IMR-90 (cell line): ENCODE data around the gene SLAMF9. TPM values are rescaled to one million over a fixed set of nuclear protein-coding genes. Genes with fewer than 3 reads are reported as not detected.

Experiments
- ATAC-seq: fragments of 200-7000 bp; cut with Tn5 transposase; 2 replicates; pipeline ENCODE4 v1.9.1; 2020; ENCODE audit warnings: low read depth, mild to moderate bottlenecking, moderate library complexity
- BruUV-seq: library from RNA; stranded (reverse); fragments of 400-500 nt; replicated peaks from 2 replicates; lab custom pipeline; 2021; lab: Mats Ljungman, UMichigan
- CTCF ChIA-PET: fragments of 300-600 bp; formaldehyde crosslinking; extraction: SDS; loops from one replicate; lab custom pipeline; 2021; ENCODE audit warnings: antibody characterized with exemption; lab: Yijun Ruan, JAX
- POLR2A ChIA-PET: fragments of 300-600 bp; sonication (Branson Sonifier 250); formaldehyde crosslinking; loops from one replicate; lab custom pipeline; 2022; ENCODE audit warnings: antibody characterized with exemption; ENCODE audit not compliant: unreplicated experiment; lab: Charles Lee
- DNase-seq: peaks from one replicate; pipeline ENCODE4 v3.0.0; 2013
- H2AFZ ChIP-seq: replicated peaks from 2 replicates; pipeline ENCODE3; 2013; ENCODE audit warnings: low read length, mild to moderate bottlenecking; ENCODE audit not compliant: poor library complexity
- H2AK5ac ChIP-seq: 2 replicates; pipeline ENCODE4 v1.6.1; 2013; ENCODE audit warnings: low read depth, low read length, inconsistent platforms
- H2AK9ac ChIP-seq: replicated peaks from 2 replicates; pipeline ENCODE3; 2013; ENCODE audit warnings: mild to moderate bottlenecking, low read depth, low read length, moderate library complexity; ENCODE audit not compliant: poor library complexity
- H2BK120ac ChIP-seq: 2 replicates; pipeline ENCODE4 v1.6.1; 2013; ENCODE audit warnings: low read depth, low read length, inconsistent platforms
- H2BK15ac ChIP-seq: 3 replicates; pipeline ENCODE4 v1.6.1; 2013; ENCODE audit warnings: low read depth, low read length, inconsistent platforms
- H2BK20ac ChIP-seq: 2 replicates; pipeline ENCODE4 v1.6.1; 2013; ENCODE audit warnings: low read depth, mild to moderate bottlenecking, inconsistent platforms, low read length, moderate library complexity
- H2BK5ac ChIP-seq: 2 replicates; pipeline ENCODE4 v1.6.1; 2013; ENCODE audit warnings: mild to moderate bottlenecking, low read depth, low read length, inconsistent platforms; ENCODE audit not compliant: poor library complexity, severe bottlenecking
- H3K14ac ChIP-seq: replicated peaks from 2 replicates; pipeline ENCODE4 v1.6.1; 2013; ENCODE audit warnings: low read depth, low read length, inconsistent platforms
- H3K18ac ChIP-seq: 2 replicates; pipeline ENCODE4 v1.6.1; 2013; ENCODE audit warnings: low read depth, low read length, control low read depth
- H3K23ac ChIP-seq: 2 replicates; pipeline ENCODE4 v1.6.1; 2013; ENCODE audit warnings: low read depth, low read length, inconsistent platforms
- H3K27ac ChIP-seq: 2 replicates; pipeline ENCODE4 v1.5.1; 2013; ENCODE audit warnings: mild to moderate bottlenecking, control low read depth, low read length; ENCODE audit not compliant: insufficient read depth
- H3K27me3 ChIP-seq: 2 replicates; pipeline ENCODE4 v1.6.1; 2013; ENCODE audit warnings: low read length; ENCODE audit not compliant: control insufficient read depth, insufficient read depth
- H3K36me3 ChIP-seq: 2 replicates; pipeline ENCODE4 v1.6.1; 2013; ENCODE audit warnings: low read length, mixed read lengths; ENCODE audit not compliant: control insufficient read depth, insufficient read depth
- H3K4ac ChIP-seq: 2 replicates; pipeline ENCODE4 v1.6.1; 2013; ENCODE audit warnings: low read depth, low read length, inconsistent platforms
- H3K4me1 ChIP-seq: 2 replicates; pipeline ENCODE4 v1.6.1; 2013; ENCODE audit warnings: low read length, mixed read lengths; ENCODE audit not compliant: control insufficient read depth, insufficient read depth
- H3K4me2 ChIP-seq: 2 replicates; pipeline ENCODE4 v1.6.1; 2013; ENCODE audit warnings: low read depth, mild to moderate bottlenecking, control low read depth, low read length, moderate library complexity
- H3K4me3 ChIP-seq: 2 replicates; pipeline ENCODE4 v1.5.1; 2013; ENCODE audit warnings: low read depth, mild to moderate bottlenecking, control low read depth, low read length, moderate library complexity; ENCODE audit not compliant: insufficient read depth
- H3K56ac ChIP-seq: 2 replicates; pipeline ENCODE4 v1.6.1; 2013; ENCODE audit warnings: low read length, inconsistent platforms; ENCODE audit not compliant: insufficient read depth; ENCODE audit errors: extremely low read depth
- H3K79me1 ChIP-seq, 2 experiments: 2 replicates each; pipeline ENCODE4 v1.6.1; 2013; ENCODE audit warnings: low read length in 2 of 2, inconsistent platforms in 1 of 2, low read depth in 1 of 2
- H3K9ac ChIP-seq: 2 replicates; pipeline ENCODE4 v1.6.1; 2013; ENCODE audit warnings: low read depth, low read length, control low read depth
- H3K9me1 ChIP-seq: 2 replicates; pipeline ENCODE4 v1.6.1; 2013; ENCODE audit warnings: low read length, inconsistent platforms; ENCODE audit not compliant: insufficient read depth
- H3K9me3 ChIP-seq: 2 replicates; pipeline ENCODE4 v1.6.1; 2013; ENCODE audit warnings: low read length; ENCODE audit not compliant: control insufficient read depth, insufficient read depth
- H4K20me1 ChIP-seq: 2 replicates; pipeline ENCODE4 v1.6.1; 2013; ENCODE audit warnings: low read length, inconsistent platforms; ENCODE audit not compliant: insufficient read depth
- H4K5ac ChIP-seq: 2 replicates; pipeline ENCODE4 v1.6.1; 2013; ENCODE audit warnings: mild to moderate bottlenecking, low read depth, low read length, control low read depth
- H4K8ac ChIP-seq, 2 experiments: 2 replicates each; pipeline ENCODE4 v1.6.1; 2013; ENCODE audit warnings: low read depth in 2 of 2, low read length in 2 of 2, control low read depth in 1 of 2, inconsistent platforms in 1 of 2
- H4K91ac ChIP-seq: 2 replicates; pipeline ENCODE4 v1.6.1; 2013; ENCODE audit warnings: low read depth, low read length, inconsistent platforms; ENCODE audit not compliant: insufficient read depth
- BHLHE40 ChIP-seq: fragments of 150-350 bp; IDR thresholded peaks from 2 replicates; pipeline ENCODE4 v1.6.1; 2016; ENCODE audit warnings: mild to moderate bottlenecking, low read depth, low read length
- CEBPB ChIP-seq: IDR thresholded peaks from 2 replicates; pipeline ENCODE4 v1.6.1; 2012; ENCODE audit warnings: low read depth, low read length, improper control_type of control experiment
- CHD1 ChIP-seq: IDR thresholded peaks from 2 replicates; pipeline ENCODE4 v1.6.1; 2012; ENCODE audit warnings: low read depth, low read length, improper control_type of control experiment
- CTCF ChIP-seq: conservative IDR thresholded peaks from 2 replicates; pipeline ENCODE4 v1.5.1; 2012; ENCODE audit warnings: mild to moderate bottlenecking, low read depth, low read length, improper control_type of control experiment
- FOS ChIP-seq: fragments of 150-350 bp; IDR thresholded peaks from 2 replicates; pipeline ENCODE4 v1.6.1; 2016; ENCODE audit warnings: low read depth, low read length
- MAFK ChIP-seq: IDR thresholded peaks from 2 replicates; pipeline ENCODE4 v1.6.1; 2012; ENCODE audit warnings: low read depth, low read length, improper control_type of control experiment
- MAZ ChIP-seq: IDR thresholded peaks from 2 replicates; pipeline ENCODE4 v1.6.1; 2012; ENCODE audit warnings: low read depth, mild to moderate bottlenecking, low read length, improper control_type of control experiment, moderate library complexity, borderline replicate concordance
- MXI1 ChIP-seq: IDR thresholded peaks from 2 replicates; pipeline ENCODE4 v1.6.1; 2012; ENCODE audit warnings: low read depth, mild to moderate bottlenecking, low read length, moderate library complexity, borderline replicate concordance
- NFE2L2 ChIP-seq: fragments of 150-350 bp; IDR thresholded peaks from 2 replicates; pipeline ENCODE4 v1.6.1; 2016; ENCODE audit warnings: low read depth, mild to moderate bottlenecking, low read length
- POLR2A ChIP-seq: IDR thresholded peaks from 2 replicates; pipeline ENCODE4 v1.6.1; 2012; ENCODE audit warnings: mild to moderate bottlenecking, low read depth, low read length
- RAD21 ChIP-seq: IDR thresholded peaks from 2 replicates; pipeline ENCODE4 v1.6.1; 2012; ENCODE audit warnings: low read length, improper control_type of control experiment
- RCOR1 ChIP-seq: IDR thresholded peaks from 2 replicates; pipeline ENCODE4 v1.6.1; 2012; ENCODE audit warnings: mild to moderate bottlenecking, low read length, improper control_type of control experiment; ENCODE audit not compliant: insufficient replicate concordance
- RFX5 ChIP-seq: IDR thresholded peaks from 2 replicates; pipeline ENCODE4 v1.8.0; 2012; ENCODE audit warnings: low read depth, mild to moderate bottlenecking, low read length, moderate library complexity
- SMC3 ChIP-seq: fragments of 150-350 bp; IDR thresholded peaks from 2 replicates; pipeline ENCODE4 v1.6.1; 2016; ENCODE audit warnings: low read depth, mild to moderate bottlenecking, antibody characterized with exemption, low read length, moderate library complexity
- USF2 ChIP-seq: fragments of 150-350 bp; IDR thresholded peaks from 2 replicates; pipeline ENCODE4 v1.6.1; 2017; ENCODE audit warnings: mild to moderate bottlenecking, antibody characterized with exemption, low read length, low read depth
- WGBS, 2 experiments: methylation state at CpG; one replicate each; pipeline versions ENCODE4 v1.1.5 to v1.1.7; 2013; ENCODE audit warnings: missing lambda C conversion rate in 2 of 2; ENCODE audit not compliant: insufficient read length in 1 of 2; ENCODE audit errors: extremely low coverage in 2 of 2; 5-methylcytosine and 5-hydroxymethylcytosine counted together
- dilution Hi-C: fragments of 300-500 bp; cut with HindIII; formaldehyde crosslinking; loops from one replicate; pipeline ENCODE4 v1.14.3; 2018; ENCODE audit warnings: low sequenced_read_pairs; ENCODE audit not compliant: unreplicated experiment
- in situ Hi-C: fragments of 300-500 bp; cut with MboI; formaldehyde crosslinking; loops from 3 replicates; pipeline ENCODE4 v1.14.3; 2019; ENCODE audit warnings: low sequenced_read_pairs, inconsistent platforms, mixed read lengths
- intact Hi-C: fragments of 100-400 bp; cut with micrococcal nuclease; formaldehyde crosslinking; loops from 2 replicates; pipeline ENCODE4 v1.10.0; 2022
- polyA plus RNA-seq, 3 experiments: library from polyadenylated mRNA; depleted of rRNA; stranded (reverse); fragments of >200 nt; gene quantifications; 2 replicates each; pipeline ENCODE4 v1.2.3, GENCODE V29; 2012; ENCODE audit warnings: low replicate concordance in 1 of 3
- total RNA-seq: library from RNA; depleted of rRNA; stranded (reverse); fragments of >200 nt; gene quantifications from 2 replicates; pipeline ENCODE4 v1.2.3, GENCODE V29; 2012
- TF ChIP-seq, protein P1 (sequence below): fragments of 150-350 bp; IDR thresholded peaks from 2 replicates; pipeline ENCODE4 v1.6.1; 2016; ENCODE audit warnings: low read depth, mild to moderate bottlenecking, low read length, moderate library complexity, borderline replicate concordance

The SLAMF9 gene
- total and polyA plus RNA-seq, 2 of the 4 experiments (the other 2 are of a cell fraction) = 0.18 to 0.67 TPM

- H4K91ac ChIP-seq = no peak overlapping the region
- no peak for TF ChIP-seq RFX5
- no peak for TF ChIP-seq MAZ
- TF ChIP-seq CTCF = no peak
- TF ChIP-seq MAFK = no peak
- TF ChIP-seq NFE2L2 = no peak
- no peak for TF ChIP-seq FOS
- TF ChIP-seq, protein P1, sequence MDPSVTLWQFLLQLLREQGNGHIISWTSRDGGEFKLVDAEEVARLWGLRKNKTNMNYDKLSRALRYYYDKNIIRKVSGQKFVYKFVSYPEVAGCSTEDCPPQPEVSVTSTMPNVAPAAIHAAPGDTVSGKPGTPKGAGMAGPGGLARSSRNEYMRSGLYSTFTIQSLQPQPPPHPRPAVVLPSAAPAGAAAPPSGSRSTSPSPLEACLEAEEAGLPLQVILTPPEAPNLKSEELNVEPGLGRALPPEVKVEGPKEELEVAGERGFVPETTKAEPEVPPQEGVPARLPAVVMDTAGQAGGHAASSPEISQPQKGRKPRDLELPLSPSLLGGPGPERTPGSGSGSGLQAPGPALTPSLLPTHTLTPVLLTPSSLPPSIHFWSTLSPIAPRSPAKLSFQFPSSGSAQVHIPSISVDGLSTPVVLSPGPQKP = no peak
- TF ChIP-seq POLR2A = no peak
- no peak for TF ChIP-seq CEBPB
- no peak for TF ChIP-seq RCOR1
- no peak for TF ChIP-seq CHD1
- no peak for TF ChIP-seq SMC3
- no peak for TF ChIP-seq USF2
- no peak for TF ChIP-seq MXI1
- no peak for TF ChIP-seq RAD21
- no peak for TF ChIP-seq BHLHE40
- no TSS peak for BruUV-seq
- H3K4ac ChIP-seq = no peak overlapping the region
- H2BK120ac ChIP-seq = no peak overlapping the region
- in situ Hi-C loops = loop anchor here (5.0 to 10.0 kb wide), 2 partner anchors 72 to 439 kb away; no protein-coding TSS in a partner anchor
- H2BK15ac ChIP-seq = no peak overlapping the region
- no peaks in the 10 kb centered on the region for H3K9me3 ChIP-seq
- no peak overlapping the region for H4K5ac ChIP-seq
- H3K36me3 ChIP-seq = no peaks in the 10 kb centered on the region
- H2BK5ac ChIP-seq = no peak overlapping the region
- H3K18ac ChIP-seq = no peak overlapping the region
- H2AK5ac ChIP-seq = no peak overlapping the region
- H3K9me1 ChIP-seq = no peaks in the 10 kb centered on the region
- H3K4me1 ChIP-seq = no peaks in the 10 kb centered on the region
- H3K79me1 ChIP-seq = no peaks in the 10 kb centered on the region
- dilution Hi-C loops = no loop called here
- ChIA-PET CTCF (interaction anchor here (0.6 to 6.4 kb wide), 3 partner anchors 71 to 119 kb away, joined by 4 to 48 read pairs (median 15); no protein-coding TSS in a partner anchor), POLR2A (no interaction called here)
- DNase-seq (no peak), ATAC-seq (no peak)
- H3K4me3 ChIP-seq = no peak overlapping the region
- H3K56ac ChIP-seq = no peak overlapping the region
- no peak overlapping the region for H3K27ac ChIP-seq
- H2BK20ac ChIP-seq = no peak overlapping the region
- H4K20me1 ChIP-seq = no peaks in the 10 kb centered on the region
- H4K8ac ChIP-seq = no peak overlapping the region
- no peak overlapping the region for H3K4me2 ChIP-seq
- intact Hi-C loops = no loop called here
- H2AFZ ChIP-seq = no peak overlapping the region
- 100% methylated on average over 1 of the region's 11 CpGs; no CpG with 5 or more reads in 1 of the 2 experiments for WGBS, 2 experiments
- H3K9ac ChIP-seq = no peak overlapping the region
- no peak overlapping the region for H3K14ac ChIP-seq
- peaks cover 27% of the 10 kb centered on the region for H3K27me3 ChIP-seq
- H2AK9ac ChIP-seq = no peak overlapping the region
- no peak overlapping the region for H3K23ac ChIP-seq
Observed at GRCh38 chr1:159935305-159935704, 18.7 kb downstream of the SLAMF9 start.
